ENCODE data around the gene KLRF2. TPM values are rescaled to one million over a fixed set of nuclear protein-coding genes. Genes with fewer than 3 reads are reported as not detected.

The KLRF2 gene
- total RNA-seq, 1 experiment from 2014 or later = not detected

- in situ Hi-C loops (cut with HindIII; ENCODE audit: low pct_unique_long_range_greater_than_20kb, low sequenced_read_pairs) = no loop called here
- DNase-seq (ENCODE audit: low read depth) = peak; percentile 29
These were observed 44.6 kb downstream of the KLRF2 start for GRCh38 chr12:9925705-9926393.

GRCh38 chr12:9926876-9927275 lies 45.6 kb downstream of the KLRF2 start:
- in situ Hi-C loops (cut with HindIII; ENCODE audit: low pct_unique_long_range_greater_than_20kb, low sequenced_read_pairs) = no loop called here
- DNase-seq (ENCODE audit: low read depth) = no peak

GRCh38 chr12:9928607-9929006 lies 47.3 kb downstream of the KLRF2 start:
- in situ Hi-C loops (cut with HindIII; ENCODE audit: low pct_unique_long_range_greater_than_20kb, low sequenced_read_pairs) = no loop called here
- DNase-seq (ENCODE audit: low read depth) = no peak

GRCh38 chr12:9931245-9931644 lies 50.0 kb downstream of the KLRF2 start:
- in situ Hi-C loops (cut with HindIII; ENCODE audit: low pct_unique_long_range_greater_than_20kb, low sequenced_read_pairs) = no loop called here
- no peak for DNase-seq (ENCODE audit: low read depth)

GRCh38 chr12:9932270-9932669 lies 51.0 kb downstream of the KLRF2 start, which contains the start of gene CLEC2A:
TSS of gene CLEC2A (minus strand) at chr12:9932370. CDS start at chr12:9932329, 41 bp downstream.
- in situ Hi-C loops (cut with HindIII; ENCODE audit: low pct_unique_long_range_greater_than_20kb, low sequenced_read_pairs) = no loop called here

GRCh38 chr12:9933958-9934357 lies 52.7 kb downstream of the KLRF2 start:
- DNase-seq (ENCODE audit: low read depth) = no peak
- in situ Hi-C loops (cut with HindIII; ENCODE audit: low pct_unique_long_range_greater_than_20kb, low sequenced_read_pairs) = no loop called here

More at GRCh38 chr12:9932270-9932669, 51.0 kb downstream of the KLRF2 start, which contains the start of gene CLEC2A:
- DNase-seq (ENCODE audit: low read depth) = no peak

GRCh38 chr12:9935026-9935425 lies 53.7 kb downstream of the KLRF2 start:
- DNase-seq (ENCODE audit: low read depth) = no peak
- in situ Hi-C loops (cut with HindIII; ENCODE audit: low pct_unique_long_range_greater_than_20kb, low sequenced_read_pairs) = no loop called here

- DNase-seq (ENCODE audit: low read depth) = no peak
- in situ Hi-C loops (cut with HindIII; ENCODE audit: low pct_unique_long_range_greater_than_20kb, low sequenced_read_pairs) = no loop called here
These were observed 55.3 kb downstream of the KLRF2 start for GRCh38 chr12:9936591-9936990.

- DNase-seq (ENCODE audit: low read depth) = no peak
- in situ Hi-C loops (cut with HindIII; ENCODE audit: low pct_unique_long_range_greater_than_20kb, low sequenced_read_pairs) = no loop called here
These were observed 59.1 kb downstream of the KLRF2 start for GRCh38 chr12:9940375-9940774.

- DNase-seq (ENCODE audit: low read depth) = no peak
- in situ Hi-C loops (cut with HindIII; ENCODE audit: low pct_unique_long_range_greater_than_20kb, low sequenced_read_pairs) = no loop called here
These were observed 60.5 kb downstream of the KLRF2 start for GRCh38 chr12:9941838-9942237.

GRCh38 chr12:9943240-9943639 lies 62.0 kb downstream of the KLRF2 start:
- in situ Hi-C loops (cut with HindIII; ENCODE audit: low pct_unique_long_range_greater_than_20kb, low sequenced_read_pairs) = no loop called here
- DNase-seq (ENCODE audit: low read depth) = no peak

GRCh38 chr12:9944391-9944790 lies 63.1 kb downstream of the KLRF2 start:
- in situ Hi-C loops (cut with HindIII; ENCODE audit: low pct_unique_long_range_greater_than_20kb, low sequenced_read_pairs) = no loop called here

More at GRCh38 chr12:9944391-9944790, 63.1 kb downstream of the KLRF2 start:
- DNase-seq (ENCODE audit: low read depth) = no peak

Other genes with a start within 250 kb of the KLRF2 start
- gene CLEC2D, start 211.8 kb upstream of the KLRF2 start, total RNA-seq (2014; rRNA removed; shearing (Covaris generic); ENCODE audit: low replicate concordance) = 1.6 and 1.8 TPM in 2 replicates
- gene CLECL1, start 148.4 kb upstream of the KLRF2 start, total RNA-seq (2014; rRNA removed; shearing (Covaris generic); ENCODE audit: low replicate concordance) = not detected in 2 replicates
- 0.71 and 4.1 TPM in 2 replicates for gene CD69, start 120.6 kb upstream of the KLRF2 start, total RNA-seq (2014; rRNA removed; shearing (Covaris generic); ENCODE audit: low replicate concordance)
- gene KLRF1, start 54.0 kb upstream of the KLRF2 start, total RNA-seq (2014; rRNA removed; shearing (Covaris generic); ENCODE audit: low replicate concordance) = 1.2 TPM in 1 of 2 replicates, not detected in the other
- 4.7 and 11.5 TPM in 2 replicates for gene CLEC2B, start 12.1 kb upstream of the KLRF2 start, total RNA-seq (2014; rRNA removed; shearing (Covaris generic); ENCODE audit: low replicate concordance)
- gene CLEC2A, start 50.9 kb downstream of the KLRF2 start, total RNA-seq (2014; rRNA removed; shearing (Covaris generic); ENCODE audit: low replicate concordance) = not detected in 2 replicates
- gene CLEC12A, start 89.9 kb downstream of the KLRF2 start, total RNA-seq (2014; rRNA removed; shearing (Covaris generic); ENCODE audit: low replicate concordance) = not detected in 2 replicates
- gene CLEC1B, start 117.6 kb downstream of the KLRF2 start, total RNA-seq (2014; rRNA removed; shearing (Covaris generic); ENCODE audit: low replicate concordance) = not detected in 2 replicates
- gene CLEC12B, start 129.1 kb downstream of the KLRF2 start, total RNA-seq (2014; rRNA removed; shearing (Covaris generic); ENCODE audit: low replicate concordance) = not detected in 2 replicates
- gene CLEC9A, start 149.2 kb downstream of the KLRF2 start, total RNA-seq (2014; rRNA removed; shearing (Covaris generic); ENCODE audit: low replicate concordance) = not detected in 2 replicates
- gene CLEC1A, start 217.5 kb downstream of the KLRF2 start, total RNA-seq (2014; rRNA removed; shearing (Covaris generic); ENCODE audit: low replicate concordance) = not detected in 2 replicates
- not detected in 2 replicates for gene CLEC7A, start 248.7 kb downstream of the KLRF2 start, total RNA-seq (2014; rRNA removed; shearing (Covaris generic); ENCODE audit: low replicate concordance)

Measured in Caki2 (cell line).